Measurements from ENCODE around the gene GRIK4.
"Not testable (repeated sequence)": the region's sequence is repeated elsewhere in the genome, so short reads cannot be mapped to it uniquely, and the experiment has no call there.

Gene GRIK4

GRCh38 chr11:120786206-120786735, 274.7 kb downstream of the GRIK4 start:
- no peak for TF ChIP-seq CTCF (IDR thresholded peaks at IDR 0.05; ENCODE audit: low read depth, low read length, missing control alignments)

GRCh38 chr11:120787224-120787623, 275.7 kb downstream of the GRIK4 start:
- DNase-seq (ENCODE audit: low read depth); H3K4me3 ChIP-seq (ENCODE audit: low read depth, low read length): not testable (repeated sequence)

More at GRCh38 chr11:120786206-120786735, 274.7 kb downstream of the GRIK4 start:
- no peak for DNase-seq (ENCODE audit: low read depth)
- no peak overlapping the region for H3K4me3 ChIP-seq (ENCODE audit: low read depth, low read length)

- DNase-seq (ENCODE audit: low read depth), result no peak
- no peak for TF ChIP-seq CTCF (IDR thresholded peaks at IDR 0.05; ENCODE audit: low read depth, low read length, missing control alignments)
- no peak overlapping the region for H3K4me3 ChIP-seq (ENCODE audit: low read depth, low read length)
These were observed 277.8 kb downstream of the GRIK4 start for GRCh38 chr11:120789391-120789790.

- no peak for DNase-seq (ENCODE audit: low read depth)
- no peak for TF ChIP-seq CTCF (IDR thresholded peaks at IDR 0.05; ENCODE audit: low read depth, low read length, missing control alignments)
These were observed 280.8 kb downstream of the GRIK4 start for GRCh38 chr11:120792306-120792705.

GRCh38 chr11:120793150-120793549, 281.6 kb downstream of the GRIK4 start:
- H3K4me3 ChIP-seq (ENCODE audit: low read depth, low read length), result no peak overlapping the region
- DNase-seq (ENCODE audit: low read depth), result no peak
- no peak for TF ChIP-seq CTCF (IDR thresholded peaks at IDR 0.05; ENCODE audit: low read depth, low read length, missing control alignments)

More at GRCh38 chr11:120792306-120792705, 280.8 kb downstream of the GRIK4 start:
- H3K4me3 ChIP-seq (ENCODE audit: low read depth, low read length), result no peak overlapping the region

- no peak overlapping the region for H3K4me3 ChIP-seq (ENCODE audit: low read depth, low read length)
- DNase-seq (ENCODE audit: low read depth), result no peak
- TF ChIP-seq CTCF (IDR thresholded peaks at IDR 0.05; ENCODE audit: low read depth, low read length, missing control alignments), result no peak
These were observed 282.4 kb downstream of the GRIK4 start for GRCh38 chr11:120793806-120794479.

GRCh38 chr11:120794748-120795147, 283.2 kb downstream of the GRIK4 start:
- no peak overlapping the region for H3K4me3 ChIP-seq (ENCODE audit: low read depth, low read length)
- no peak for DNase-seq (ENCODE audit: low read depth)
- TF ChIP-seq CTCF (IDR thresholded peaks at IDR 0.05; ENCODE audit: low read depth, low read length, missing control alignments), result no peak
